C1 segment of cervical spinal cord (tissue), 14 donors: ENCODE data around the gene ZNF132.
A peak's percentile ranks its signal among the peaks of the same experiment; 100 is the strongest.
"Not testable (repeated sequence)": the region's sequence is repeated elsewhere in the genome, so short reads cannot be mapped to it uniquely, and the experiment has no call there.

Experiments
- DNase-seq, 14 donors: peaks; one replicate each; lab custom pipeline; 2025; lab: John Stamatoyannopoulos, UW

The ZNF132 gene

DNA sequence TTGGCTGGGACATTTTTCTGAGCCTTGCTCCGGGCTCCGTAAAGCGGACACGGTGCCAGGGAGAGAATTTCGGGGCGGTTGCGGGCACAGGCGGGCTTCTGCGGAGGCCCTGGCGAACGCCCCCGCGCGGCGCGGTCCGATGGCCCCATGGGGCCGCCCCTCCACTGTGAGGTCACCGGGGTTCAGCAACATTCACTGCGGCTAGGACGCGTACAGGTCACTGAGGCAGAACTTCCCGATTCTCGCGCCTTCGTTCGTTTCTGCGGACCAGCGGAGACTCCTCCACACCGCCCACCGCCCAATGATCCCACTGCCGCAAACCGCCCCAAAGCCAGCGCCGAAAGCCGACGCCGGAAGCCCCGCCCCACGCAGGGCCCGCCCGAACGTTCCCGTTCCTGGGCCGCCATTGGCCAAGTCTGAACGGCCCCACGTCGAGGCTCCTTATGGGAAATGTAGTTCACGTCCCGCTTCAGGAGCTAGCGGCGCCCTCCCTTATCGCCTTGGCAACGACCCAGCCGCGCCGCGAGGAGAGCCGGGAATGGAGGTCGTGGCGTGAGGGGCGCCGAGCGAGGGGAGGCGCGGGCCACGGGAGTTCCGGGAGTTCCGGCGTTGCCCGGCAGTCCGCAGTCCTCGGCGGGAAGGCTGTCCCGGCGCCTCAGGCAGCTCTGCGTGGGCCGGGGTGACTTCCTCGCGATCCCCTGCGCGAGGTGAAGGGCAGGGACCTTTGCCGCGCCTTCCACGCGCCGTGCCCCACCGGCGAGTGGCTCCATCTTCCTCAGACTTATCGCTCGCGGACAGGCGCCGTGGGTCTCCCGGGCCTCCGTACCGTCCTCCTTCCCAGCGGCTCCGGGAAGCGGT, 31.6 kb downstream of the ZNF132 start, which contains the start of gene ZNF584:
TSS of gene ZNF584 (plus strand) at position 498 of the 858 bp plus-strand sequence. CDS start 499 bp downstream, outside the sequence.
- DNase-seq, result peak; percentile 62 to 95 (median 91)

DNA sequence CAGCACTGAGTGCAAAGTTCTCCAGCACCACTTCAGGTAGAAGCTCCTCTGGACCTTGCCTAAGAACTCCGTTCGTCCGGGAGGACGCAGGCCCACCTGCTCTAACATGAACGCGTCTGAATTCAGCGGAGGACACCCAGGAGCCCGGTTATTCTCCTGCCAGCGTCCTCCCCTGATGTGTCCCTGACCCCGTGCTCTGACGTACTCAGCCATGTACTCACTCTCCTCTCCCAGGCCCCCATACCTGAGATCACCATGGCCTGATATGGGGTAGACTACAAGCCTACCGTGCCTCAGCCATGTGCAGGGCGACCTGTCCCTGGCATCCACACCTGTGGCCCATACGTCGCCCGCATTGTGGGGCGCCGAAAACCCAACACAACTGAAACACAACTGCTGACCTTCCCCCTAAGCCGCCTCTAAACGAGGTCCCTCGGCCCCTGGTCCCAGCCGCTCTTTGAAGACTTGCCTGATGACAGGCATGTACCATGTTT, 32.2 kb downstream of the ZNF132 start:
- peak in 2 of 14 donors; percentile 29 to 58 for DNase-seq

DNA sequence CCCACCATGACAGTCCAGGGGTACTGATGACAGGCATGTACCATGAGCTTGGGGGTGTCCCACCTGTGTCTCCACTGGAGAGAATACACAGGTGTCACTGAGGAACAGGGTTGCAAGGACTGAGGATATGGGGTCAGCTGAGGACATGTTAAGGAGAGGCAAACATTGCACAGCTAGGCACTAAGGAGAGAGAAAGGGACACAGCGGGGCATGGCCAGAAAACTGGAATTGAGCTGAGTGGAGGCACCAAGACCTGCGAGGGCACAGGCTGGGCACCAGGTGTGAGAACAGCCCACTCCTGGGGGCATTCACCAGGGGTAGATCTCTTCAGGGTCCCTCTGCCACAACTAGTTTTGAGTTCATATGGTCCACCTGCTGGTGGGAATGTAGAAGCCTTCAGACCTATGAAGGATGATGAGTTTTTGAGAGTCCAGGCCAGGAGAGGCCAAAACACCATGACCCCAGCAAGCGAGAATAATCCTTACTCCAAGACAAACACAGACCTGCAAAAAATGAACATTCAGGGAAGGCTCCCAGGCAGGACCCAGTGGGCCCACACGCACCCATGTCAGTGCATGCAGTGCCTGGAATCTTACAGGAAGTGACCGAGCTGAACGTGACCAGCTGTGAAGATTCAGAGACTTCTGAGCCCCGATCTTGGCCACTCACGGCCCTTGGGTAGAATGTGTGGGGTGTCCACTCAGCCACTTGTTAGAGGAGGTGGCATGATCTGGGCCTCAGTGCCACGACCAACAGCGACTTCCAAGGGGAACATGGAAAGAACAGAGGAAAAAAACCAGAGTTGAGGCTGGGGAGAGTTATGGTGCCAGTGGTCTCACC, 32.9 kb downstream of the ZNF132 start:
- DNase-seq, result no peak

DNA sequence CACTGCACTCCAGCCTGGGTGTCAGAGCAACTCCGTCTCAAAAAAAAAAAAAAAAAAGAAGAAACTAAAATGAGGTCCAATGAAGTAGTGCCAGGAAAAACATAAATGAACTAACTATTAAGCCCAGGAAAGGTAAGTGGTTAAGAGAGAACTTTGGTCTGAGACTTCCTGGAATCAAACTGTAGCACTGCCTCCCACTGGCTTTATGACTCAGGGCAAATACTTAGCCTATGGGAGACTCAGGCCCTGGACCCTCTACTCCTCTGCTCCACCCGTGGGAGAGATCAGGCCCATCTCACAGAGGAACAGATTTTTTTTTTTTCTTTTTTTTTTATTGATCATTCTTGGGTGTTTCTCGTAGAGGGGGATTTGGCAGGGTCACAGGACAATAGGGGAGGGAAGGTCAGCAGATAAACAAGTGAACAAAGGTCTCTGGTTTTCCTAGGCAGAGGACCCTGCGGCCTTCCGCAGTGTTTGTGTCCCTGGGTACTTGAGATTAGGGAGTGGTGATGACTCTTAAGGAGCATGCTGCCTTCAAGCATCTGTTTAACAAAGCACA, 36.0 kb downstream of the ZNF132 start:
- not testable (repeated sequence) for DNase-seq

DNA sequence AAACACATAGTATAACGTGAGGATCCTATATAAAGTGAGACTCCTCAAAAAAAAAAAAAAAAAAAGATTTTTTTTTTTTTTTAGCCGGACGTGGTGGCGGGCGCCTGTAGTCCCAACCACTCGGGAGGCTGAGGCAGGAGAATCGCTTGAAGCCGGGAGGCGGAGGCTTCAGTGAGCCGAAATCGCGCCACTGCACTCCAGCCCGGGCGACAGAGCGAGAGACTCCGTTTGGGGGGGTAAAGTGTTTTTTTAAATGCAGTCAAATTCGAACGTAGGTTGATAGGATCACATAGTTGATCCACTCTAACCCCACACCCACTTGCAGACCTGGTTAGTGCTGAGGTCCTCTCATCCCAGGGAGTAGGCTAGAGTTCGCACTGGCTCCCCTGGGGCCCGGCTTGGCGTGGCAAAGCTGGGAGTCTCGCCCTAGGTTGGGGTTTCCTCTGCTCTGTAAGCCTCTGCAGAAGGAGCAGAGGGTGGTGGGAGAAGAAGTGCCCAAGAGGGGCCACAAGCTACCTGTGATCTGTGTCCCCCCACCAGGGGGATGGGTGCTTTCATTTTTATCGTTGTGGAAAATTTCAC, 38.0 kb downstream of the ZNF132 start:
- no peak for DNase-seq

DNA sequence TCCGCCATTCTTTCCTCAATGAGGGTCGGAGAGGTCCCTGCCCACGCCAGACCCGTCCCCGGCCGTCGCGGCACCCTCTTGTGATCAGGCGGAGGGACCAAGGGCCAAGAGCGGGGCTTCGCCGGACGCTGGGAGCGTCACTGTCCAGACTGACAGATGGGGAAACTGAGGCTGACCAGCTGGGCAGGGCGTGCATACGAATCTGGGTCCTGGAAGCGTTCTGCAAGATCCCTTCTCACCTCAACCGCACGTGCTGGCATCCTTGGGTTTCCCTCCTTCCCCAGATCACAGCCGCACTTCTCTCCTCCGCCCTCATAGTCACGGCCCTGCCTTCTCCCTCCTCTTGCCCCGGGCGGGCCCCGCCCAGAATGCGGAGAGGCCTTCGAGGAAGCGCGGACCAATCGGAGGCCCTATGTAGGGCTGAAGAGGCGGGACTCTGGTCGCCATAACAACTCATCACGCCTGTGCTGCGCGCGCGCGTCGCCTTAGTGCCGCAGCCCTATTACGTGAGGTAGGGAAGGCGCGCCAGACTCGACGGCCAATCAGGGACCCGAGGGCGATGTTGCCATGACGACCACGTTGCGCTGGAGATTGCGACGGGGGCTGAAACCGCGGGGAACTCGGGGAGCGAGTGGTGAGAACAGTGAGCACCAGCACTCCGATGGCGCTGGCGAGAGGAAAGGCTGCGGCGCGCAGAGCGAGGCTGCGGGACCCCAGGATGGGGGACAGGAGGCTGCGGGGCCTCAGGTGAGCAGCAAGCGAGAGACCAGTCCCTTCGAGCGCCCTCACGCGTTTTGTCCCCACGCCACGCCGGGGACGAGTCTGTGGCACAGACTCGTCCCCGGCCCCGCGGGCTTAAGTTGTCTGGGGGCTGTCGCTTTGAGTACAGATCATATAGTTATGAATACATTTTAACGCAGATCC, 38.8 kb downstream of the ZNF132 start:
- DNase-seq, result peak; percentile 81 to 99 (median 96)

DNA sequence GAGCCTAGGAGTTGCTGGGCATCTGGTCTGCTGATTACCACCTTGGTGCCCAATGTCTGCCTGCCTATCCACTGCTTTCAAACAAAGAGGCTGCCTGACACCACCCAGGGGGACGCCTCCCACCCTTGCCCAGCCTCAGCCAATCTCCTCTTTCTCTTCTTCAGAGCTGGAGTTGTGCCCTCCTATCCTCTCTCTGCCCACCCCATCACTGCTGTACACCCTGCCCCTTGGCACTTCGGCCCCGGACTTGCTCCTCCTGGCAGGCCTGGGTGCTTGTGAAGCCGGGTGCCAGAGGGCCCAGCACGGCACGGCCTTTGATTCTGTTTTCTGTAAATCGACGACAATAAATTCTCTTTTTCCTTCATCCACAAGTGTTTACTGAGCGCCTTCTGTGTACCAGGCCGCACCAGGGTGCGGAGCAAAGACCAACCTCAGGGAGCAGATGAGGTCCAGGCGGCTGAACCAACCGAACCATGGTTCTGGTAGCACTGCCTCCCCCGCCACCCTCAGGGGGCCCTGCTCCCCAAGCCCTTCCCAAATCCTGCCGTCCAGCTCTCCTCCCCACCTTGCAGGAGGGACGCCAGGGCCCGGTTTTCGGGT, 39.5 kb downstream of the ZNF132 start:
- peak in 11 of 14 donors; percentile 20 to 86 (median 48) for DNase-seq

DNA sequence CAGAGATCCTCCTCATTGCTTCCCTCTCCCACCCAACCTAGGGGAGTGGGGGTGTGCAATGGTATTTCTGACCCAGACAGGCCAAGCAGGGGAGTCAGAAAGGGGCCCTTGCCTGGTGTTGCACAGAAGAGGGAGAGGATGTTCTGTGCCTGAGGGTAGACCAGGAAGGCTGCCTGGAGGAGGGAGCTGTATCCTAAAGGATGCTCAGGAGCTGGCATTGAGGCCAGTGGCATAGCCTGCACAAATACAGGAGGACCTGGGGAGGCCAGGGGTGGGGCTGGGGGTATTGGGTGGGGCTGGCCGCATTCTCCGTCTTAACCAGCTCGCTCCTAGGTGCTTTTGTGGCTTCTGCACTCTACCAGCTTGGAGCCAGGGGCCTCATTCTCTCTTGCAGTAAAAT, 40.0 kb downstream of the ZNF132 start:
- no peak for DNase-seq

DNA sequence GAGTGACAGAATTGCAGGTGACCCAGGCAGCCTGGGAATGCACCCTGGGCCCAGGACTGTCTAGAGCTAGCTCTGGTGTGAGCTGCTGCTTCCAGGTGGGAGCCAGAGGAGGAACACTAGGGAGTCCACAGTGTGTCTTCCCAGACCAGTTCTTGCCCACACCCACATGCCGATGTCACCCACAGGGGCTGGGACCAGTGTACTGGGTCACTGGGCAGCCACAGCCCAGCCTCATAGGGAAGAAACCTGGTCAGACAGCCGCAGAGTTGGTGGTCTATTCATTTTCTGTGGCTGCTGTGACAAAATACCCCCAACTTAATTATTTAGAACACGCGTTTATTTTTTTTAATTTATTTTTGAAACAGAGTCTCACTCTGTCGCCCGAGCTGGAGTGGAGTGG, 41.4 kb downstream of the ZNF132 start:
- DNase-seq, result no peak

DNA sequence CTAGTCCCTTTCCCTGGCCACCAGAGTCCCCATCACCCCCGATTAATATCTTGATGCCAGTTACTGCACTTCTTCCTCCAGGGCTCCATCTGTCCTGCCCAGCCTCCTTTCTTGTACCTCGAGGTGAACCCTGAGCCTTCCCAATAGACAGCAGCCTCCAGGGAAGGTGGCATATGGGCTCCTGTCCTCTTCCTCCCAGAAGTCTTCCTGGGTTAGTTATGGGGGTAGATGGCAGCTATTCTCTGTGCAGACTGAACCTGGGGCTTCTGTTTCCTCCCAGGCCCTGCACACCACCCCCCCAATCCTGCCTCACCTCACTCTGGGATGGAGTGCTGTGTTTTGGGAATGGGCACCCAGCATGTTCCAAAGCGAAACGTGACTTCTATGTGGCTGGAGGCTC, 41.9 kb downstream of the ZNF132 start:
- DNase-seq, result no peak

DNA sequence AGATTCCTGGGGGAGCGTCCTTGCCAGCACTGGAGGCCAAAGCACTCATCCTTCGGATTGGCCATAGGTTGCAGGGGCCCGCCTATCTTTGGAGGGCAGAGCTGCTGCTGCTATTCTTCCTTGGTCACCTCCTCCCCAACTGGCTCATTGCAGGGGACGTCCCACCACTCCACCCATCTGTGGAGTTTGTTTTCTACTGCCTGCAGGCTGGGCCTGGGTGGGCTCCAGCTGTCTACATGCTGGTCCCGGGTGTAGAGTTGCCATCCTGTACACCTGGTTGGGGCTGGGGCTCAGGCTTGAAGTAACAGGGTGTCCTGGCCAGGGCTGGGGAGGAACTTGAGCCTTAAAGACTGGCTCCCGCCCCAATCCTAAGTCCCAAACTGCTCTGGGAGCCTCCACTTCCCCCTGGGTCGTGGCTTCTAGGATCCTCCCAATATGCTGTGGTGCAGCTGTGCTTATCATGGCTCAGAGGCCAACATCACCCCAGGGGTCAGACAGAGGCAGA, 42.4 kb downstream of the ZNF132 start:
- DNase-seq, result no peak

DNA sequence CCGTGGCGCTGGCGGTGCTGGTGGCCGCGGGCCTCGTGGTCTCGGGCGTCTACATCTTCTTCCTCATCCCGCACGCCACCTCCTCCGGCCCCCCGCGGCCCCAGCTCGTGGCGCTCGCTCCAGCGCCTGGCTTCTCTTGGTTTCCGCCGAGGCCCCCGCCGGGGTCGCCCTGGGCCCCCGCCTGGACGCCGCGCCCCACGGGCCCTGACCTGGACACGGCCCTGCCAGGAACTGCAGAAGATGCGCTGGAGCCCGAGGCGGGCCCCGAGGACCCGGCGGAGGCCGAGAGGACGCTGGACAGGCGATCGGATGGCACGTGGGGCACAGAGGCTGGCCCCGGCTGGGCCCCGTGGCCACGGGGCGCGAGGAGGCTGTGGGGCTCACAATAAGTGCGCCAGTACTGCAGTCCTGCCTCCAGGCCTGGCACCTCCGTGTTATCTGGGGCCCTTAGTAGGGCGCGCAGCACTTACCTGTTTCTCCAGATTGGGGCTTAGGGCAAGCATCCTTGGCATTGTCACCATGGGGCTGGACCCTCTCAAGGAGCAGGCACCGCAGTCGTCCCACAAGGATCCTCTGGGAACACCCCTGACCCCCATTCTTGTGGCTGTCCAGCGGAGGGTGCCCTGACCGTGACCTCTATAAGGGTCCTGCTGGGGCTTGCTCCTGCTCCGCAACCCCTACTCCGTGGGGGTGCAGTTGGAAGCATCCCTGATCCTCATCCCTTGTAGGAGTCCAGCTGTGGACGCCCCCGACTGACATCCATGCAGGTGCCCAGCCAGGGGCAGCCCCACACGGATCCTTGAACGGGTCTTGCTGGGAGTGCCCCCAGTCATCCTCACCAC, 43.0 kb downstream of the ZNF132 start:
- no peak for DNase-seq

DNA sequence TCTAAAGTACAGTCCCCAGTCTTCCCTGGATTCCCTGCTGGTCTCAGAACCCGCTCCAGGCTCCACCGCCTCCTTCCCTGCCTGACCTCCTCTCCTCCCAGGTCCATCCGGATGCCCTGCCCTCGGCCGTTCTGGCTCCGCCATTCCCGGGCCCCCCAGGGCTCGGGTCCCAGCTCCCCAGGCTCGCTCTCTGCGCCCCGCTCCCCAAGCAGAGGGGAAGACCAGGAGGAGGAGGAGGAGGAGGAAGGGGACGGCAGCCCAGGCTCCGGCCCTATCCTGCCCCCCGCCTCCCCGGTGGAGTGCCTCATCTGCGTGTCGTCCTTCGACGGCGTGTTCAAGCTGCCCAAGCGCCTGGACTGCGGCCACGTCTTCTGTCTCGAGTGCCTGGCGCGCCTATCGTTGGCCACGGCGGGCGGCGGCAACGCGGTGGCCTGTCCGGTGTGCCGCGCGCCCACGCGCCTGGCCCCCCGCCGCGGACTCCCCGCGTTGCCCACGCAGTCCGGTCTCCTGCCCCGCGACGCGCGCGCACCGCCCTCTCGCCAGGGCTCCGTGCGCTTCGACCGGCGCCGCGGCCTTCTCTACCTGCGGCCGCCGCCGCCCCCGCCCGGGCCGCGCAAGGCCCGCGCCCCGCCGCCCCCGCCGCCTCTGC, 43.9 kb downstream of the ZNF132 start:
- no peak for DNase-seq

DNA sequence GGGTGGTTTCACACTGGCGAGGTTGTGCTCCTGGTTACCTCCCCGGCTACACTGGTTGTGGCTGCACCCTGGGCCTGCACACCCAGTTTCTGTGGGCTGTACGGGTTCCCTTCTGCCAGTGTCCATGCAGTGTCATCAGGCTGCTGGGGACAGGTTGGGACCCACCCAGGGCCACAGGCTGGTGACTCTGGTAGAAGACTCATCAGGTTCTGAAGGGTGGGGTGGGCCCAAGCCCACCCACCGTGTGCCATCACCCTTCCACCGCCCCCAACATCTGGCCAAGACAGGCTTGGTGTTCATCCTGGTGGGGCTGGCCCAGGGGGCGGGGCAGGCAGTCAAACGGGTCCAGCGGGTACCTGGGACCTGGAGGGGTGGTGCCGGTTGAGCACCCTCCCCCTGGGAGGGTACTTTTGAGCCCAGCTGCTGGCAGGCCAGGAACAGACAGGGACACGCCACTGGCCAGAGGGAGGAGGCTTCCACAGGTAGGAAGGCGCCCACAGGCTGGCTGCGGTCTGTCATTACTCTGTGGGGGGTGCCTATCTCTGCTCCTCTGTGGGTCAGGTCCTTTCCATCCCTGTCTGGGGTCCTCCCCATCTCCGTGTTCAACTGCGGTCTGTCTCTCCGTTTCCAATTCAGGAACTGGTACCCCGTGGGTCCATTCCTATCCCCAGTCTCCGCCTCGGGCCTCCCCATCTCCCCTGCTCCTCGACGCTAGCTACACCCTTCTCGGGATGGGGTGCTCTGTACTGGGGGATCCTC, 44.6 kb downstream of the ZNF132 start, which contains the start of gene RNF225:
TSS of gene RNF225 (plus strand) at position 437 of the 759 bp plus-strand sequence. CDS start 434 bp downstream, outside the sequence.
- no peak for DNase-seq

DNA sequence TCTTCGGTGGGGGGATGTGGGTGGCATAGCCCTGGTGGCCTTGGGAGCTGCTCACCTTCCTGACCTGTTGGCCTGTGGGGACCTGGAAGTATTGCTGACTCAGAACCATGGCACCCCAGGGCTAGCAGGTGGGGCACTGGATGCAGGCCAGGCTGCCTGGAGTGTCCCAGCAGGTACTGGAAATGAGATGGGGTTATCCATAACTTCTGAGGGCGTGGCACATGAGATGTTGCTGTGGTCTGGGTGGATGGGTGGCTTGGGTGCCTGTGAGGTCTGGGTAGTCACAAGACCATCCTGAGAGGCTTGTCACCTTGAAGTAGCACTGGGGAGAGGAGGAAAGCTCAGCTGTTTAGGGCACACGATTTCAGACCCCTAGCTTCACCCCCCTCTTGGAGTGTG, 45.1 kb downstream of the ZNF132 start:
- DNase-seq, result no peak

DNA sequence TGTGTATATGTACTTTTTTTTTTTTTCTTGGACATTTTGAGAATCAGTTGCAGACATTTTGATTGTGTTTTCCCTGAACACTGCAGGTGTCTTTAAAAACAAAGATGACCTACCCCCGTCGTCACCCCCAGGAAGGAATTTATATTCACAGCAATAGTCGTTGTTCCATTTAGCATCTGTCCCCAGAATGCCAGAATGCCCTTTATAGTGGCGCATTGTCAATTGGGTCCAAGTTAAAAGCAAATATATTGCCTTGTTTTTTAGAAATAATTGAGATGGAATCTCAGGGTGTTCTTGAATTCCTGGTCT, 46.3 kb downstream of the ZNF132 start:
- DNase-seq, result no peak

DNA sequence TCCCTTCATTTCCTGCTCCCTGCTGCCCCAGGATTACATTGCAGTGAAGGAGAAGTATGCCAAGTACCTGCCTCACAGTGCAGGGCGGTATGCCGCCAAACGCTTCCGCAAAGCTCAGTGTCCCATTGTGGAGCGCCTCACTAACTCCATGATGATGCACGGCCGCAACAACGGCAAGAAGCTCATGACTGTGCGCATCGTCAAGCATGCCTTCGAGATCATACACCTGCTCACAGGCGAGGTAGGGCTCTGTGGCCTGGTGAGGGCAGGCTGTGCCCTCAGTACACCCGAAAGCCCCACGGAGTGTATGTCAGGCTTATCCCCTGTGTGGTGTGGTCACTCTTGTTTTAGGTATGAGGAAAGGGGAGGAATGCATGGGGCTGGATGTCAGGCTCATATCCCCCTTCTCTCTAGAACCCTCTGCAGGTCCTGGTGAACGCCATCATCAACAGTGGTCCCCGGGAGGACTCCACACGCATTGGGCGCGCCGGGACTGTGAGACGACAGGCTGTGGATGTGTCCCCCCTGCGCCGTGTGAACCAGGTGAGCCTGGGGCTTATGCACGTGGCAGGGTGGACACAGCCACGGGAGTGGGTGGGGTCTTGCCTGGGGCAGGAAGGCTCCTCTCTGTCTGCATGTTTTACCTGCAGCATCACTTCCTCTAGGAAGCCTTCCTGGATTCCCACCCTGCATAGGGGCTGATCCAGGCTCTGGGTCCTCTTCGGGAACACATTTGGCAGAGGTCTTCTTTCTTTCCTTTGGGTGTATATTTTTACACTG, 46.8 kb downstream of the ZNF132 start:
- no peak for DNase-seq
